Ramos (cell line): ENCODE results near the gene RAB37.

ENCODE experiments used
- in situ Hi-C: fragments of 300-500 bp; cut with MboI; formaldehyde crosslinking; loops from one replicate; pipeline ENCODE4 v1.14.3; 2022; ENCODE audit warnings: low sequenced_read_pairs; ENCODE audit not compliant: unreplicated experiment

The RAB37 gene

GRCh38 chr17:74743755-74744154, 6.7 kb downstream of the RAB37 start:
- in situ Hi-C loops = no loop called here

GRCh38 chr17:74744349-74744713, 7.3 kb downstream of the RAB37 start:
- in situ Hi-C loops = no loop called here

- in situ Hi-C loops = no loop called here
These were observed 7.9 kb downstream of the RAB37 start for GRCh38 chr17:74744714-74745547.

GRCh38 chr17:74745548-74746177, 8.6 kb downstream of the RAB37 start:
- in situ Hi-C loops = no loop called here

GRCh38 chr17:74746376-74746775, 9.3 kb downstream of the RAB37 start:
- in situ Hi-C loops = no loop called here

GRCh38 chr17:74746922-74747321, 9.9 kb downstream of the RAB37 start:
- in situ Hi-C loops = no loop called here

GRCh38 chr17:74748279-74748528, 11.1 kb downstream of the RAB37 start:
- in situ Hi-C loops = no loop called here

- in situ Hi-C loops = no loop called here
These were observed 11.6 kb downstream of the RAB37 start, which contains the start of gene NHERF1 for GRCh38 chr17:74748529-74749278. TSS of gene NHERF1 (plus strand) at chr17:74748628. CDS start at chr17:74748847, 219 bp downstream.

- in situ Hi-C loops = no loop called here
These were observed 12.4 kb downstream of the RAB37 start for GRCh38 chr17:74749279-74750038.

GRCh38 chr17:74750039-74750326, 12.9 kb downstream of the RAB37 start:
- in situ Hi-C loops = no loop called here

- in situ Hi-C loops = no loop called here
These were observed 13.4 kb downstream of the RAB37 start for GRCh38 chr17:74750327-74751069.

- in situ Hi-C loops = no loop called here
These were observed 15.4 kb downstream of the RAB37 start for GRCh38 chr17:74752415-74752814.

- in situ Hi-C loops = no loop called here
These were observed 15.9 kb downstream of the RAB37 start for GRCh38 chr17:74752822-74753401.

- in situ Hi-C loops = no loop called here
These were observed 17.8 kb downstream of the RAB37 start for GRCh38 chr17:74754832-74755231.

GRCh38 chr17:74755533-74755932, 18.5 kb downstream of the RAB37 start:
- in situ Hi-C loops = no loop called here

GRCh38 chr17:74756891-74757290, 19.8 kb downstream of the RAB37 start:
- in situ Hi-C loops = no loop called here

GRCh38 chr17:74757502-74757901, 20.4 kb downstream of the RAB37 start:
- in situ Hi-C loops = no loop called here

GRCh38 chr17:74757931-74758847, 21.1 kb downstream of the RAB37 start:
- in situ Hi-C loops = no loop called here

GRCh38 chr17:74758848-74759168, 21.8 kb downstream of the RAB37 start:
- in situ Hi-C loops = no loop called here
